Measurements from ENCODE around the gene ADCY3.
A peak's percentile ranks its signal among the peaks of the same experiment; 100 is the strongest.

The ADCY3 gene

GRCh38 chr2:24830351-24830750, 89.7 kb downstream of the ADCY3 start:
- no peak for DNase-seq (ENCODE audit: low read depth)

GRCh38 chr2:24828238-24828996, 91.6 kb downstream of the ADCY3 start:
- no peak for DNase-seq (ENCODE audit: low read depth)

GRCh38 chr2:24827321-24828237, 92.5 kb downstream of the ADCY3 start:
- DNase-seq (ENCODE audit: low read depth), result peak; percentile 57

GRCh38 chr2:24826773-24827145, 93.3 kb downstream of the ADCY3 start:
- DNase-seq (ENCODE audit: low read depth), result no peak

- DNase-seq (ENCODE audit: low read depth), result no peak
Observed at GRCh38 chr2:24825883-24826772, 93.9 kb downstream of the ADCY3 start.

GRCh38 chr2:24824966-24825882, 94.8 kb downstream of the ADCY3 start:
- no peak for DNase-seq (ENCODE audit: low read depth)

- no peak for DNase-seq (ENCODE audit: low read depth)
Observed at GRCh38 chr2:24824071-24824588, 95.9 kb downstream of the ADCY3 start.

- no peak for DNase-seq (ENCODE audit: low read depth)
Observed at GRCh38 chr2:24822049-24822706, 97.9 kb downstream of the ADCY3 start.

GRCh38 chr2:24821433-24821891, 98.6 kb downstream of the ADCY3 start:
- no peak for DNase-seq (ENCODE audit: low read depth)

- no peak for DNase-seq (ENCODE audit: low read depth)
Observed at GRCh38 chr2:24820598-24821432, 99.2 kb downstream of the ADCY3 start.

GRCh38 chr2:24820175-24820513, 99.9 kb downstream of the ADCY3 start:
- no peak for DNase-seq (ENCODE audit: low read depth)

GRCh38 chr2:24819442-24820174, 100.4 kb downstream of the ADCY3 start:
- no peak for DNase-seq (ENCODE audit: low read depth)

GRCh38 chr2:24818721-24819167, 101.3 kb downstream of the ADCY3 start:
- DNase-seq (ENCODE audit: low read depth), result no peak

- DNase-seq (ENCODE audit: low read depth), result no peak
Observed at GRCh38 chr2:24816884-24817283, 103.2 kb downstream of the ADCY3 start.

GRCh38 chr2:24816404-24816803, 103.6 kb downstream of the ADCY3 start:
- DNase-seq (ENCODE audit: low read depth), result no peak

GRCh38 chr2:24815171-24815570, 104.9 kb downstream of the ADCY3 start:
- DNase-seq (ENCODE audit: low read depth), result no peak

GRCh38 chr2:24814516-24814915, 105.5 kb downstream of the ADCY3 start:
- no peak for DNase-seq (ENCODE audit: low read depth)

GRCh38 chr2:24813691-24814137, 106.3 kb downstream of the ADCY3 start:
- no peak for DNase-seq (ENCODE audit: low read depth)
